Amygdala (tissue), 56 donors: ENCODE data around the gene HOXD11.

ENCODE experiments used
- DNase-seq, 56 donors: peaks; one replicate each; lab custom pipeline; 2025; lab: John Stamatoyannopoulos, UW

HOXD11 gene

DNA sequence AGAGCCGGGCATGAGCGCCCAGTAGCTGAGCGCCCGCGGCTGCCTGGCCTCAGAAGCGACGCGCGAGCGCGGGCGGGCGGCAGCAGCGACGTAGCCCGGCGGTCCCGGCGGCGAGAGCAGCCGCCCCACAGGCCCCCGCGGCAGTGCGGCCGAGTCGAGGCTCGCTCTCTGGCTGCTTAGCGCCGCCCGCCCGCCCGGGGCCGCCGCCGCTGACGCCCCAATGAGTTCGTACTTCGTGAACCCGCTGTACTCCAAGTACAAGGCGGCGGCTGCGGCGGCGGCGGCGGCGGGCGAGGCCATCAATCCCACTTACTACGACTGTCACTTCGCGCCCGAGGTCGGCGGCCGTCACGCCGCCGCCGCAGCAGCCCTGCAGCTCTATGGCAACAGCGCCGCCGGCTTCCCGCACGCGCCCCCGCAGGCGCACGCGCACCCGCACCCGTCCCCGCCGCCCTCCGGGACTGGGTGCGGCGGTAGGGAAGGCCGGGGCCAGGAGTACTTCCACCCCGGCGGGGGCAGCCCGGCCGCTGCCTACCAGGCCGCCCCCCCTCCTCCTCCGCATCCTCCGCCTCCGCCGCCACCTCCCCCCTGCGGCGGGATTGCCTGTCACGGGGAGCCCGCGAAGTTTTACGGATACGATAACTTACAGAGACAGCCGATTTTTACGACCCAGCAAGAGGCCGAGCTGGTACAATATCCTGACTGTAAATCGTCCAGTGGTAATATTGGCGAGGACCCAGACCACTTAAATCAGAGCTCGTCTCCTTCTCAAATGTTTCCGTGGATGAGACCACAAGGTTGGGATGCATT, 23.3 kb downstream of the HOXD11 start:
- DNase-seq, result no peak

DNA sequence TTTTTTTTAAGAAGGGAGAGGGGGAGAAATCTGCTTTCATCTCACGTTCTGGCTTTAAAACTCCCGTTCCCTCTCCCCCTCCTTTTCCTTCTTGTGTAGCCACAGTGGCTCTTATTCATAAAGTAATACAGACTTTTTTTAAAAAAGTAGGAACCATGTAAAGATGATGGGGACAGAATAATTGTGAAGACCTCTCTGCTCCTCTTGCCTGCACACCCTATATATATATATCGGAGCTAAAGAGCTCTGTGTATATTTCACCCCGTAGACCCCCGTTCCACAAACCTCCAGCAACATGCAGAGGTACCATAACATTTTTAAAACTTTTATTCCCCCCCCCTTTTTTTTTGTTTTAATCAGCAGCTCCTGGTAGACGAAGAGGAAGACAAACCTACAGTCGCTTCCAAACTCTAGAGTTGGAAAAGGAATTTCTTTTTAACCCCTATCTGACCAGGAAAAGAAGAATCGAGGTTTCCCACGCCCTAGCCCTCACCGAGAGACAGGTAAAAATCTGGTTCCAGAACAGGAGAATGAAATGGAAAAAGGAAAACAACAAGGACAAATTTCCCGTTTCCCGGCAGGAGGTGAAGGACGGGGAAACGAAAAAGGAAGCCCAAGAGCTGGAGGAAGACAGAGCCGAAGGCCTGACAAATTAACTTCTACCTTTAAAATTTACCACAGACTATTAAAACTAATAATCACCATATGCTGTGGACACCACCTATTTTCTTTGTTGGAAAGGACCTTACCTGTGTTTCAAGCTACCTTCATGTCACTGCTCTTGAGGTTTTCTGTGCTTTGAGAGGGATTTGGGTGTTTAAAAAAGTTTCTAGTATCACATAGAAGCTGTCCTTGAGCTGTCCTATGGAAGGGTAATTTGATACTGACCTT, 24.1 kb downstream of the HOXD11 start:
- DNase-seq, result no peak

DNA sequence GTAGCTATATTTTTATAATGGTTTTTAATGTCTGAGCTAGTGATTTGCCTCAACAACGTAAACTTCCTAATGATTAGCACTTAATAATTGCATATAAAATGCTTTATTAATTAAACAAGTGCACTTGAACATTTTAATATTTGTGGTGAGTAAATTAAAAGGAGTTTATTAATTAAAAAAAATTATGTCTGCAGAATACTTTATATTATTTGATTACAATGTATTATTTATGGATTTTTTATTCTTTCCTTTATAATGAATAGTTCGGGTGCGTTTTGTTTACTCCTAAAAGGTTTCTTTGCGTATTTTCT, 24.7 kb downstream of the HOXD11 start:
- DNase-seq, result no peak

DNA sequence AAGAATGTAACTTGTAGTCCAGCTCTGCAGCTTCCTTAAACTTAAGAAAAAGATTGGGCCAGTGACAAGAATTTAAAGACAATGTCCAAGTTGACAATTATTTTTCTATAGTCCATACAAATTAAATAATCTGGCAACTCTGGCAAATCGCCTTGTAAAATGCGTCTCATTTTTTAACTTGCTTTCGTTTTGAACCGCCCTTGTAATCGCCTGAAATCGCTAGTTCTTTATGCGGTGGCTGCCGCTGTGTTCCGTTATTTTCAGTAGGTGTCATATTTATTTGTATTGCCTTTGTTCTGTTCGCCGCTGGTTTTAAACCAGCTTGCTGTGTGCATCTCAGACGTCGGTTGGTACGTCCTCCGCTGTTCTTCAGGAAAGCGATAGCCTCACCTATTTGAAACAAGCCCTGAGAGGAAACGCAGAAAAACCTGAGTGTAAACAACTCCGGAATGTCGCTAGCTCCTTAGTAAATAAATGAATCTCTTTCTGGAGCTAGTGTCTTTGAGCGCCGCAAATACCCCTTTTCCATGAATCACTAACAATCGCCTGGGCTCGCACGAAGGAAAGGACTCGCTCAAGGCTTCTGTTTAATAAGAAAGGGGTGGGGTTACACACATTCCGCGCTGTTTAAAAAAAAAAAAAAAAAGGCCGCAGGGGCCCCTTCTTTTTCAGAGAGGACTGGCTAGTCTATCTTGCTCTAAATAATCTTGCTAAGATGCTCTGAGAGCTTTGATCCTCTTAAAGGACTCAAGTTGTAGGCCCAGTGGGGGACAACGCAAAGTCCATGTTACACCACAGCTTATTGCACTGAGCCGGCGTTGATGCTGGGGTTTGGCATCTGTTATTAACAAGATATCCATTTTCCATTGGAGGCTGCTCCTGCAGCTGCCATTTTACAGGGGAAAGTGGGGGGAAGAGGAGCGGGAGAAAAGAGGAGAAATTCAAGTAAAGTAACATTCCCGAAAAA, 25.4 kb downstream of the HOXD11 start:
- no peak for DNase-seq

DNA sequence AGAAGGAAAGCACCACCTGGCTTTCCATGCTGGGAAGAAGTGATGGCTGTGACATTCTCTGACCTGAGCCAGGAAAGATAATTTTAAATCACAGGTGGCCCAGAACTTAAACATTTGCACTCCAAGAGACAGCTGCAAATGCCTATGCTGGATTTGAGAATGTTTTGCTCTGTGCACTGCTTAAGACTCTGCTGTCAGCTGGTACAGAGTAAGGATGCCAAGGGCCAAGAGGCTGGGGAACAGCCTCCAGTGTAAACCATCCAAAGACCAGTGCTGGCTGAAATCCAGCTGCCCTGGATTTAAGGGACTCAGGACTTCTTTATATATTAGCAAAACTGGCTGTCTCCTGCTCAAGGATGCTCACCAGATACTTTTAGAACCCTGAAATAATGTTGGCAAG, 26.3 kb downstream of the HOXD11 start:
- DNase-seq, result no peak

DNA sequence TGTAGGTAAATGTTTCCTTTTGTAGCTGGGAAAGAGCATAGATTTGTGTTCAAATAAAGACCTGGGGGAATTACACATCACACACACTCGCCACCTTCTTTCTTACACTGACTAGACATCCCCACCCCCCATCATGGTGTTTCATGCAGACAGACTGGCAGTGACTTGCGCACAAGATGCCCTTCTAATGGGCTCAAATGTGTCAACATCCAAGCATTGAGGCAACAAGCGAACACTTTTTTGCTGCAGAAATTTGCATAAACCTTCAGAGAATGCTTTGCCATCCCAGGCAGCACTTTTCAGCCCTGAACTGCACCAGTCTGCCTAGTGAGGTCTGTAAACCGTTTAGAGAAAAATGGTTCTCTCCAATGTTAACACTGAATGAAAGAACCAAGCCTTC, 27.0 kb downstream of the HOXD11 start:
- no peak for DNase-seq

DNA sequence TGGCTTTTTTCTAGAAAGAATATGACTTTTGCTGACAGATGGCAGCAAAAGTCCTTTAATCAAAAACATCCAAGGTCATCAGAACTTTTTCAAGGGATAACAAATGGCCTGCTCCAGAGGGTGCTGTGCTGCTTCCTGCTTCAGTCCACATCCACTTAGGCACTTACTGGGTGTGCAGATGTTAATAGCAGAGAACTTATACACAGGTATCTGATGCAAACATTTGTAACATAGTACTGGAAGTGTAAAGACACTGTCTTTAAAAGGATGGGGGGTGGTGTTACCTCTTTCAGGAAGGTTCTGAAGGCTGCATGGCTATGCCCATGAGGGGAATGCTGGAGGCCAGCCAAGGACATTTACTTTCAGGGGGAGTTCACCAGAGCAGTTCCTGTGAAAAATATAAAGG, 28.0 kb downstream of the HOXD11 start:
- no peak for DNase-seq

DNA sequence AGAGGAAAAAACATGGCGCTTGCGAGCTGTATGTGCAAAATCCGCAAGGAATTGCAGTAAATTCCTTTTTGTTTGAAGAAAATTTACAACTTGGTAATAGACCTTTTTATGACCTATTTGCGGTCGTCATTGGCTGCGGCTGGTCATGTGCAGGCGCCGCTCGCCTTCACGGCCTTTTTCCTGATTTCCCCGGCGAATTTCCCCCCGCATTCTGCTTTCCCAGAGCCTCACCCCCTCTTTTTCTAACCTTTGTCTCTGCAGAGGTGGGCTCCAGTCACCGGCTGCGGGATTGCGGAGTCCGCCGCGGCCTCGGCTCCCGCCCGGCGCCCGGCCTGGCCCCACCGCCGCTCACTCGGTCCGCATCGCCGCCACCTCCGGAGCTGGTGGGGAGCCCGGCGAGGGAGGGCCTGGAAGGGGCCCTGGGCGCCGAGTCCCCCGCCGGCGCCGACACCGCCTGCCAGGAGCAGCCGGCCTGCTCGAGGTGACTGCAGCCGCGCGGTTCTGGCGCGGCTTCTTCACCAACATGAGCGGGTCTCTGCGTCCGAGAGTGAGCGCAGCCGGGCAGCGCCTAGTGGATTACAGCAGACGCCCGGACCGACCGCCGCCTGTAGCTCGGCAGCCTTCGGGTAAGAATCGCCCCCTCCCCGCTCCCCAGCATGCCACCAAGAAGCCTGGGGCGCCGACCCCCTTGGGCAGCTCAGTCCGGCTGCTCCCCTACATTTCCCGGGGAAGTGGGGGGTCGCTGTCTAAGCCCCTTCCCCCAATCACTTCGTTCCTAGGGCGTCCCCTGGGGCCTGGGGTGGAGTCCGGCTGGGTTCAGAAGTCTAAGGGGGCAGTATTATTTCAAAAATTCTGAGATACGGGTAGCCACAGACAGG, 29.5 kb downstream of the HOXD11 start:
- no peak for DNase-seq

DNA sequence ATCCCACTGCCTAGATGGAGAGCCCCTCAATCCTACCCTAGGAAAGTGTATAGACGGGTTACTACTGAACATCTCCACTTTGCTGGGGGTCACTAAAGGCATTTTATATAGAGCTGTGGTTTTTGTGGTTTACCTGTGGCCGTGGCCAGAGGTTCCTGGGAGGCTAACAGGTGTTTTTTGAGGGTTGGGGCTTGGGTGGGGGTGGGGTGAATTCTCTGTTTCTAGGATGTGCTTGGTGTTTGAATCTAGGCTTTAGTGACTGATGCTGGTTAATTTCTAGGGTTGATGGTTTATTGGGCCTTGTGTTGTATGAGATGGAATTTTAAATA, 30.1 kb downstream of the HOXD11 start:
- DNase-seq, result no peak

DNA sequence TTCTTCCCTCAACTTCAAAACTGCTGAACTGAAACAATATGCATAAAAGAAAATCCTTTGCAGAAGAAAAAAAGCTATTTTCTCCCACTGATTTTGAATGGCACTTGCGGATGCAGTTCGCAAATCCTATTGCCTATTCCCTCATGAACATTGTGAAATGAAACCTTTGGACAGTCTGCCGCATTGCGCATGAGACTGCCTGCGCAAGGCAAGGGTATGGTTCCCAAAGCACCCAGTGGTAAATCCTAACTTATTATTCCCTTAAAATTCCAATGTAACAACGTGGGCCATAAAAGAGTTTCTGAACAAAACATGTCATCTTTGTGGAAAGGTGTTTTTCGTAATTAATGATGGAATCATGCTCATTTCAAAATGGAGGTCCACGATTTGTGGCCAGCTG, 30.8 kb downstream of the HOXD11 start:
- no peak for DNase-seq

DNA sequence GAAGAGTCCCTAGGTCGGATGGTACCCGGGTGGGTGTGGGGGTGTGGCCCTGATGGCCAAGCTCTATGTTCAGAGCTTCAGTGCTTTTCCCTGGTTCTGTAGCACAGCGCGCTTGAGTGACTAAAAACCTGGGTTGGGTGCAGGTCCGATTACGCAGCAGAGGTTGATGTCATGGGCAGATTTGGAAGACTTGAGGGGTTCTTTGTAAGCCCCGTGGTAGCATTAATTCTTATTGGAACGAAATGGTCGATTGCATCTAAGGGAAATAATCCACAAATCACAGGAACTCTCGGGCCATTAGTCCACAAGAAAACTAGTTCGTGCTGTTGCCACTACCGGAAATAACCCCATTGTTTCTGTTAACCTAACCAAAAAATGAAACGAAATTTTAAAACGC, 31.4 kb downstream of the HOXD11 start:
- no peak for DNase-seq

DNA sequence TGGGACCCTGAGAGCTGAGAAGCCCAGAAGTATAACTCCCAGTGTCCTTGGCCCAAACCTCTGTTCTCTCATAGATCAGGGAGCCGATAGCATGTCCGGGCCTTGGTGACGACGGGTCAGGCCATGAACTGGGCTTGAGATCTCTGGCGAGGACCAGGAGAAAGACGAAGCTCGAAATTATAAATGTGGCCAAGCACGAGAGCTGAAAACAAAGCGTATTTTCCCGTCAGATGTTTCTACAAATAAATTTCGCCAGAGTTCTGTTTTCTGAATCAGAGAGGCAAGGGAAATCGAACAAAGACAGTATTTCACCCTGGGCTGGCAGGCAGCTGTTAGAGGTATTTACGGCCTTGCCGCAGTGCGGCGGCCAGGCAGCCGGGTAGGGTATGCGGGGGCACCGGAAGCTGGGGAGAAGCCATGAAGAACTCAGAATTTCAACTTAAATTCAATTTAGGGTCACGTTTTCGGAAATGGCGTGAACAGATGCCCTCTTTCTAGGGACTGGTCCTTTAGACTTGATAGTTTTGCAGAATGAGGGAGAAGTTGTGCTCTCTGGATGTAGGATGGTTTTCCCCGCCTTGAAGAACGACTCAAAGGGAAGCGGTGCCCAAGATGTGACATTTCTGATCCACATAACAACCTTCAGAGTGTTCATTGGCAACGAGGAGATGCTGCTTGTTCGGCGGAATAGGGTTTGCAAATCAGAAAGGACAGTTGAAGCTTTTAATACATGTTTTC, 32.0 kb downstream of the HOXD11 start:
- no peak for DNase-seq

DNA sequence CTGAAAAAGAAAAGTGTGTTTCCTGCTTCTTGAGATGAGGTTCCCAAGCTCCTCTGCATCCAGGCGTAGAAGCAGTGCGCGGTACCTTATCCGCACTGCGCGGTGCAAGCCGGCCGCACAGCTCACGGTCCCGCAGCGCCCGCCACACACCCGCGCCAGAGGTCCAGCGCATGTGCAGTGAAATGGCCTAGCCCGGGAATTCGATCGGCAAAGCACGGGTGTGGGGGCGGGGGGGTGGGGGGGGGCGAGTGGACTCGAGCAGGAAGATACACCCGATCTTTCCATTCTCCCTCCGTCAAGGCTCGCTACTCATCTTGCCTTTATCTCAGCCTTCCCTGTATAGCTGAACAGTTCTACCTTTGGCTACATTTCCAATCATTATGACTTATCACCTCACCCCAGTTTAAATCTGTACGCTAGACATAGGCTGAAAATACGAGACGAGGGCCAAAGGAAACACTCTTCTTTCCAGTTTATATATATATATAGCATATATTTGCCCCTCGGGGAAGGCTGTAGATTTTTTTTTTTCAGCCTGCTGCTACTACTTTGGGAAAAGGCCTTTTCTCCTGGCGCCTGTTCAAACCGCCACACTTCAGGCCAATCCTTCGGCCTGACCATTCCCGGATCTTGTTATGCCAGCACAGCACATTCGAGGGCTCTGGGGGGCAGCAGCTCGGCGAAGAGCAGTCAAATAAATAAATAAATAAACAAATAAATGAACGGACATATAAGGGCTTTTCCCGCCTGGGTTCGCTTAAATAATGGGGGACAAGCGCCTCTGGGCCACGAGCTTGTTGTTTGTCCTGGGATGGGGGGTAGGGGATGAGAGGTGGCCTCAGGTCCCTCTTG, 32.8 kb downstream of the HOXD11 start:
- DNase-seq, result peak in 2 of 56 donors; percentile 1 to 6

DNA sequence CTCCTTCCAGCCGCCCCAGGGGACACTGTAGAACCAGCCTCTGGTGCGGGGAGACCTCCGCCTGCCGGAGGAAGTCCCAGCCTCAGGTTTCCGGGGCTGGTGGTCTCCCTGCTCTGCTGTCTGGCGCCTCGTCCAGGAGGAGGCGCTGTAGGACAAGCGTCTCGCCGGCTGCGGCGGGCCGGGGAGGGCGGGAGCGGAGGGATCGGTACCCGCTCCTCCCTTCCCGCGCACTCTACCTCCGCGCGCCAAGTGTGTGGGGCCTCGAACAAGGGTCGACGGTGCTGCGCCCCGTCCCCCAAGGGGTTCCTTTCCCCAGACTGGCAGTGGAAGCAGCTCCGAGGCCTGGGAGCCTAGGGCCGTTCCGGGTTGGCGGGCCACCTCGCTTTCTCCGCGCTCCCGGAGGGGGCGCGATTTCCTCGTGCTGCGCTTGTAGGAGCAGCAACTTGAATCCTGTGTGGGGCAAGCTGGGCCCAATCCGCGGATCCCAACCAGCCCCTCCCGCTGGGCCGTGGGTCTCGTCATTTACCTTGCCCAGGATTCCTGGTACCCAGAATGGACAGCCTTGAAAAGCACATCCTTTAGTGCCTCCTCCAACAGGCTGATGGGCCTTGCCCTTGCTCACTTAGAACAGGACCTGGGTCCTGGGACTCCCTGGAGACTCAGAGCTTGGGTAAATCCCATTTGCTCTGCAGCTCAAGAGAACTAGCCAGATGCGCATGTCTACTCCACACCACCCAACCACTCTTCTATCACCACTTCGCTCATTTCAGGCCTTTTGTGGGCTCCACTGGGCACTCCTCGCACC, 33.6 kb downstream of the HOXD11 start:
- DNase-seq, result peak in 46 of 56 donors; percentile 6 to 81 (median 52)

DNA sequence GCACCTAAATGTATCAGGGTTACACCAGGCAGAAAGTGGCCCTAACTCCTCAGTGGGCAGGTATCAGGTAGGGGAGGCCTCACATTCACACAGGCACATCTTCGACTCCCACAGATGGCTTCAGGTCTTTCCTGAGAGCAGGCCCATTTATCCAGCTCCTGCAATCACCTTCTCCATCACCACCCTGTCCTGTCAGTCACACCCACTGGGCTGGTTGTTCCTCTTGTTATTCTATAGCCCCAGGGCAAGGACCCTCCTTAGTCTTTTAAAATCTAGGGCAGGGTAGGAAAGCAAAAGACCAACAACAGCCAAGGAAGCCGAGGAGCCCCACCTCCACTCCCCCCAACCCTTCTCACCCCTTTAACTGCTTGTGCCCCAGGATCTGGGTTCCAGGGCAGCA, 35.2 kb downstream of the HOXD11 start:
- no peak for DNase-seq

DNA sequence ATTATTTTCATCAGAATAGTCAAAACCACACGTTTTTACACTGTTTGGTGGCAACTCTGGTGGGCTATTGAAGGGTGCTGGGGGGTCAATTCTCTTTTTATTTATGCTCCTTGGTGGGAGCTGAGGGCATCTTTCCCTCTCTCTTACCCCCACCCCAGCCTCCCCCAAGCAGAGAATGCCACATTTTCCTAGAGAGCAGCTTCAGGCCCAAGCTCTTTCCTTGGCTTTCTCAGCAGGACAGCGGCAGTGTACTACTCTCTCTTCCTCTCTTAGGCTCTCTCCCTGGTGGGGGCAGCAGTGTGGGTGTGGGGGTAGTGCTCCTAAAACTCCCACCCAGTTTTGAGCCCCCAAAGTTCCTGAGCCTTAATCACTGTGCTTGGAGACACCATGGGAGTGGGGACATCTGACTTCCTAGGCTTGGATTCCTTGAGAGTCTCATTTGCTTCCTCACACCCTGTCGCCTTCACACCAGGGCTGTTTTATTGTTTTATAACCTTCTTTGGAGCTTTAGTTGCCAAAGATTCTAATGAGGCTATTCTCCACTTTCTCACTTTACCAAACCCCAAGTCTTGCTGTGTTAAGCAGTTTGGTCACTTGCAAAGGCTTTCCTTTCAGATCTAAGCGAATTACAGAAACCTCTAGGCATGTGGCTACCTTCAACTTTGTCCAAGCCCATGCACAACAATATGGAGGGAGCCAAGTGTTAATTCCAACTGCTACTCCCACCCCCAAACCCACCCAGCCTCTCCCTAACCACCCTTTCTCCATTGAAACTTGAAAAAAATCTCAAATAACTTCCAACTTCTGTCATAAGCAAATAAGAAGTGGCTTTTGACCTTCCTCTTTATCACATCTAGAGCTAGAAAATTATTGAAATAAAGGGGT, 38.2 kb downstream of the HOXD11 start:
- no peak for DNase-seq
